Adipocyte (in vitro differentiated cells): Measurements from ENCODE around the gene GHR.

Source experiments
- DNase-seq: peaks from one replicate; pipeline ENCODE4 v3.0.0-alpha.2; 2015; ENCODE audit warnings: low read depth
- H3K27me3 ChIP-seq: replicated peaks from 2 replicates; pipeline ENCODE4 v1.7.0; 2013; ENCODE audit warnings: mild to moderate bottlenecking, low read length, moderate library complexity; ENCODE audit not compliant: control insufficient read depth, insufficient read depth
- H3K36me3 ChIP-seq: 2 replicates; pipeline ENCODE4 v1.7.0; 2013; ENCODE audit warnings: low read length, mild to moderate bottlenecking, moderate library complexity; ENCODE audit not compliant: control insufficient read depth, insufficient read depth, severe bottlenecking
- H3K4me1 ChIP-seq: 2 replicates; pipeline ENCODE4 v1.7.0; 2013; ENCODE audit warnings: mild to moderate bottlenecking, low read length, moderate library complexity; ENCODE audit not compliant: control insufficient read depth, insufficient read depth
- H3K4me3 ChIP-seq: 2 replicates; pipeline ENCODE4 v1.7.0; 2013; ENCODE audit warnings: mild to moderate bottlenecking, low read length, moderate library complexity
- H3K9ac ChIP-seq: 2 replicates; pipeline ENCODE4 v1.7.0; 2013; ENCODE audit warnings: mild to moderate bottlenecking, low read length, moderate library complexity
- H3K9me3 ChIP-seq: 2 replicates; pipeline ENCODE4 v1.7.0; 2013; ENCODE audit warnings: mild to moderate bottlenecking, low read length, moderate library complexity; ENCODE audit not compliant: control insufficient read depth

GHR gene

DNA sequence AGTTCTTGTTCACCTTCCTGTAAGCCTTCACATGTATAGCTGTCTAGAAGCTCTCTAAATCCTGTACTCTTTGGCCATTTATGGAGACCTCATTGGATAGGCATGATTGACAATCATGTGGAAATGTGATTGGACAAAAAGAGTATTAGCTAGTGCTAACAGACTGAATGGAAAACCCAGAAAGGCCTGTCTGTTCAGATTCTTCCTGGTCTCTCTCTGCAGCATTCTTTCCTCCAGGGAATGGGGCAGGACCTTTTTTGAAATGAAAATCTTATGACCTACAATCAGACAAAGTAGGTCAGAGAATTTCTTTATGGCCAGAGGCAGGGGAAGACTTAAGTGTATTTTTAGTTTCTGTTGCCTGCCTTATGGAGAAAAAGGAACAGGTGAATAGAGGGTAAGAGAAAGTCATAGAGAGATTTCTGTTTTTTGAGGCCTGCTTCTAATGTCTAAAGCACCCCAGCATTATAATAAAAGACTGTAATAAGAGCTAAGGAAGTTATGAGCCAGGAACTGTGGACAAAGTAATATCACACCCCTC lies 181.0 kb downstream of the GHR start:
- Histone ChIP-seq H3K9ac (no peak overlapping the region), H3K4me1 (peaks cover 3% of the 10 kb centered on the region), H3K27me3 (no peaks in the 10 kb centered on the region), H3K9me3 (no peaks in the 10 kb centered on the region), H3K4me3 (no peak overlapping the region), H3K36me3 (no peaks in the 10 kb centered on the region)
- no peak for DNase-seq

- no peak for DNase-seq
- Histone ChIP-seq H3K9me3 (no peaks in the 10 kb centered on the region), H3K4me3 (no peak overlapping the region), H3K9ac (no peak overlapping the region), H3K4me1 (peaks cover 3% of the 10 kb centered on the region), H3K27me3 (no peaks in the 10 kb centered on the region), H3K36me3 (no peaks in the 10 kb centered on the region)
These were observed 182.3 kb downstream of the GHR start for GRCh38 chr5:42605490-42605889.

GRCh38 chr5:42606464-42606869 lies 183.2 kb downstream of the GHR start:
- no peaks in the 10 kb centered on the region for H3K27me3 ChIP-seq
- H3K9me3 ChIP-seq = no peaks in the 10 kb centered on the region
- no peak for DNase-seq
- no peak overlapping the region for H3K9ac ChIP-seq
- H3K36me3 ChIP-seq = no peaks in the 10 kb centered on the region
- no peak overlapping the region for H3K4me3 ChIP-seq
- H3K4me1 ChIP-seq = peaks cover 3% of the 10 kb centered on the region

GRCh38 chr5:42611437-42611836 lies 188.2 kb downstream of the GHR start:
- Histone ChIP-seq H3K4me3 (no peak overlapping the region), H3K9ac (no peak overlapping the region), H3K4me1 (peaks cover 33% of the 10 kb centered on the region), H3K27me3 (no peaks in the 10 kb centered on the region), H3K9me3 (no peaks in the 10 kb centered on the region), H3K36me3 (no peaks in the 10 kb centered on the region)
- no peak for DNase-seq

- Histone ChIP-seq H3K9ac (no peak overlapping the region), H3K36me3 (no peaks in the 10 kb centered on the region), H3K4me1 (peaks cover 36% of the 10 kb centered on the region), H3K27me3 (no peaks in the 10 kb centered on the region), H3K4me3 (no peak overlapping the region), H3K9me3 (no peaks in the 10 kb centered on the region)
- DNase-seq = peak; percentile 8
These were observed 189.6 kb downstream of the GHR start for GRCh38 chr5:42612750-42613366.

GRCh38 chr5:42614509-42614908 lies 191.3 kb downstream of the GHR start:
- Histone ChIP-seq H3K27me3 (no peaks in the 10 kb centered on the region), H3K9me3 (no peaks in the 10 kb centered on the region), H3K9ac (no peak overlapping the region), H3K4me1 (peaks cover 36% of the 10 kb centered on the region), H3K4me3 (no peak overlapping the region), H3K36me3 (no peaks in the 10 kb centered on the region)
- DNase-seq = peak; percentile 25

GRCh38 chr5:42620579-42621216 lies 197.5 kb downstream of the GHR start:
- Histone ChIP-seq H3K27me3 (no peaks in the 10 kb centered on the region), H3K36me3 (peaks cover 13% of the 10 kb centered on the region), H3K9ac (no peak overlapping the region), H3K9me3 (no peaks in the 10 kb centered on the region), H3K4me1 (peaks cover 28% of the 10 kb centered on the region), H3K4me3 (no peak overlapping the region)
- DNase-seq = no peak

DNA sequence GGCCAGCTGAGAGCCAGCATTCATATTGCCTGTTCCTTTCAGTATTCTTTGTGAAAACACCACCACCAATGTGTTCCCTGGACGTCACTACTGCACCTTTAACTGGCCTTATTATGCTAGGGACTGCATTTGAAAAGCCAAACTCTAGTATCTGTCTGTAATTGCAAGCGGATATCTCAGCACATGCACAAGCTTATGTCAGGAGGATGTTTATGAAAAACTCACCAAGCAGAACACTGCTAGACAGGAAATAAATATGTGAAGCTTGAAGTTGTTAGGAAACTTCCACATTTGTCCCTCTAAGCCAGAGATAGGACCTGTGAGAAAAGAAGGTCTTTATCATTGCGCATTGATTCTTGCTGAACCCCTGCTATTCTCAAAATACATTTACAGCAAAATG lies 198.0 kb downstream of the GHR start:
- Histone ChIP-seq H3K4me1 (peaks cover 23% of the 10 kb centered on the region), H3K4me3 (no peak overlapping the region), H3K36me3 (peaks cover 13% of the 10 kb centered on the region), H3K27me3 (no peaks in the 10 kb centered on the region), H3K9ac (no peak overlapping the region), H3K9me3 (no peaks in the 10 kb centered on the region)
- no peak for DNase-seq

- DNase-seq = no peak
- Histone ChIP-seq H3K36me3 (peaks cover 13% of the 10 kb centered on the region), H3K27me3 (no peaks in the 10 kb centered on the region), H3K4me3 (no peak overlapping the region), H3K9me3 (no peaks in the 10 kb centered on the region), H3K9ac (no peak overlapping the region), H3K4me1 (peaks cover 19% of the 10 kb centered on the region)
These were observed 198.4 kb downstream of the GHR start for GRCh38 chr5:42621662-42622061.

- Histone ChIP-seq H3K4me3 (no peak overlapping the region), H3K4me1 (peaks cover 18% of the 10 kb centered on the region)
These were observed 201.7 kb downstream of the GHR start for GRCh38 chr5:42624912-42625311.

DNA sequence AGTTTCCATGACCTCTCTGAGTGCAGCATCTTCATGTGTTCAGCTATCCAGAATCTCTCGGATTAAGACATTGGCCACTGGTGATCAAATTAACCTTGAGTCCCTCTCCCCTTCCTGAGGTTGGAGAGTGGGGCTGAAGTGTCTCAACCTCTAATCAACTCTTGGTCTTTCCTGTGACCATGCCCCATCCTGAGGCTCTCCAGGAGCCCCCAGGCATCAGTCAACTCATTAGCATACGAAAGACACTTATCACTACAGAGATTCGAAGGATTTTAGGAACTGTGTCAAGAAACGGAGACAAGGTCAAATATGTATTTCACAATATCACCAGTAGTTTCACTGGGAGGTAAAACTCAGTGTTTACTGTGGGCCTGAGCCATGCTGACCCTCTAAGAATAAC lies 203.2 kb downstream of the GHR start:
- H3K9me3 ChIP-seq = no peaks in the 10 kb centered on the region
- DNase-seq = no peak
- no peak overlapping the region for H3K4me3 ChIP-seq
- H3K36me3 ChIP-seq = peaks cover 7% of the 10 kb centered on the region
- peaks cover 12% of the 10 kb centered on the region for H3K4me1 ChIP-seq
- no peak overlapping the region for H3K9ac ChIP-seq
- H3K27me3 ChIP-seq = no peaks in the 10 kb centered on the region

More at GRCh38 chr5:42624912-42625311, 201.7 kb downstream of the GHR start:
- DNase-seq = no peak
- H3K9me3 ChIP-seq = no peaks in the 10 kb centered on the region
- H3K27me3 ChIP-seq = no peaks in the 10 kb centered on the region
- peaks cover 13% of the 10 kb centered on the region for H3K36me3 ChIP-seq
- H3K9ac ChIP-seq = no peak overlapping the region
